Activated T-cell treated with anti-CD3 and anti-CD28 coated beads, Interleukin-2, amount 50 U/mL, for 24 hours (primary cell): Measurements from ENCODE around the gene PRUNE1.

ENCODE experiments used
- DNase-seq: peaks from one replicate; pipeline ENCODE4 v3.0.0-alpha.2; 2020
- H3K27ac Mint-ChIP-seq: 2 replicates; pipeline ENCODE4 v1.8.0; 2020; ENCODE audit warnings: mild to moderate bottlenecking, mixed read lengths
- H3K27me3 Mint-ChIP-seq: 2 replicates; pipeline ENCODE4 v1.8.0; 2020; ENCODE audit warnings: mixed read lengths
- H3K36me3 Mint-ChIP-seq: 2 replicates; pipeline ENCODE4 v1.8.0; 2020; ENCODE audit warnings: low read depth, mixed read lengths
- H3K4me1 Mint-ChIP-seq: 2 replicates; pipeline ENCODE4 v1.8.0; 2020; ENCODE audit warnings: low read depth, mixed read lengths
- H3K4me3 Mint-ChIP-seq: 2 replicates; pipeline ENCODE4 v1.8.0; 2020; ENCODE audit warnings: mild to moderate bottlenecking, moderate library complexity, mixed read lengths
- H3K9me3 Mint-ChIP-seq: 2 replicates; pipeline ENCODE4 v1.8.0; 2020; ENCODE audit warnings: mixed read lengths

PRUNE1 gene

GRCh38 chr1:151008244-151009205, at the start of gene PRUNE1:
Gene PRUNE1 (plus strand): TSS chr1:151008449. CDS start chr1:151008633, 184 bp downstream.
- peak within 1 kb of the TSS; percentile 94 for H3K27ac Mint-ChIP-seq
- H3K4me3 Mint-ChIP-seq = peak within 1 kb of the TSS; percentile 95
- peak; percentile 96 for DNase-seq
- H3K27me3 Mint-ChIP-seq = no peaks in the 10 kb centered on the region
- H3K36me3 Mint-ChIP-seq = peaks cover 25% of the 10 kb centered on the region
- peaks cover 79% of the 10 kb centered on the region for H3K4me1 Mint-ChIP-seq
- no peaks in the 10 kb centered on the region for H3K9me3 Mint-ChIP-seq

GRCh38 chr1:150960646-150961045, 47.6 kb upstream of the PRUNE1 start:
- H3K9me3 Mint-ChIP-seq = no peaks in the 10 kb centered on the region
- peaks cover 14% of the 10 kb centered on the region for H3K4me1 Mint-ChIP-seq
- peaks cover 93% of the 10 kb centered on the region for H3K36me3 Mint-ChIP-seq
- H3K27ac Mint-ChIP-seq = peak overlapping the region; percentile 55
- no peak for DNase-seq
- no peak overlapping the region for H3K4me3 Mint-ChIP-seq
- H3K27me3 Mint-ChIP-seq = no peaks in the 10 kb centered on the region

- Mint-ChIP-seq H3K27me3 (no peaks in the 10 kb centered on the region), H3K4me3 (no peak overlapping the region), H3K27ac (peak overlapping the region; percentile 77), H3K9me3 (no peaks in the 10 kb centered on the region), H3K4me1 (peaks cover 20% of the 10 kb centered on the region), H3K36me3 (peaks cover 95% of the 10 kb centered on the region)
- no peak for DNase-seq
Observed at GRCh38 chr1:150961756-150962155, 46.5 kb upstream of the PRUNE1 start.

- no peak for DNase-seq
- H3K9me3 Mint-ChIP-seq = no peaks in the 10 kb centered on the region
- H3K27me3 Mint-ChIP-seq = no peaks in the 10 kb centered on the region
- H3K4me1 Mint-ChIP-seq = peaks cover 13% of the 10 kb centered on the region
- peak overlapping the region; percentile 76 for H3K27ac Mint-ChIP-seq
- no peak overlapping the region for H3K4me3 Mint-ChIP-seq
- H3K36me3 Mint-ChIP-seq = peaks cover 97% of the 10 kb centered on the region
Observed at GRCh38 chr1:150963321-150964163, 44.7 kb upstream of the PRUNE1 start.

- H3K4me1 Mint-ChIP-seq = peaks cover 14% of the 10 kb centered on the region
- no peaks in the 10 kb centered on the region for H3K9me3 Mint-ChIP-seq
- no peak overlapping the region for H3K4me3 Mint-ChIP-seq
- DNase-seq = no peak
- H3K36me3 Mint-ChIP-seq = peaks cover 98% of the 10 kb centered on the region
- H3K27ac Mint-ChIP-seq = peak overlapping the region; percentile 76
- no peaks in the 10 kb centered on the region for H3K27me3 Mint-ChIP-seq
Observed at GRCh38 chr1:150964164-150964489, 44.1 kb upstream of the PRUNE1 start.

GRCh38 chr1:150965605-150966004, 42.6 kb upstream of the PRUNE1 start:
- H3K36me3 Mint-ChIP-seq = peaks cover 94% of the 10 kb centered on the region
- H3K4me1 Mint-ChIP-seq = peaks cover 22% of the 10 kb centered on the region
- no peaks in the 10 kb centered on the region for H3K9me3 Mint-ChIP-seq
- peak overlapping the region; percentile 61 for H3K27ac Mint-ChIP-seq
- H3K27me3 Mint-ChIP-seq = no peaks in the 10 kb centered on the region
- DNase-seq = no peak
- no peak overlapping the region for H3K4me3 Mint-ChIP-seq

- DNase-seq = no peak
- no peak overlapping the region for H3K4me3 Mint-ChIP-seq
- H3K36me3 Mint-ChIP-seq = peaks cover 94% of the 10 kb centered on the region
- peaks cover 26% of the 10 kb centered on the region for H3K4me1 Mint-ChIP-seq
- peak overlapping the region; percentile 61 for H3K27ac Mint-ChIP-seq
- no peaks in the 10 kb centered on the region for H3K9me3 Mint-ChIP-seq
- no peaks in the 10 kb centered on the region for H3K27me3 Mint-ChIP-seq
Observed at GRCh38 chr1:150966011-150966410, 42.2 kb upstream of the PRUNE1 start.

GRCh38 chr1:150967936-150968335, 40.3 kb upstream of the PRUNE1 start:
- H3K4me3 Mint-ChIP-seq = no peak overlapping the region
- H3K4me1 Mint-ChIP-seq = peaks cover 40% of the 10 kb centered on the region
- peak overlapping the region; percentile 64 for H3K27ac Mint-ChIP-seq
- DNase-seq = no peak
- H3K9me3 Mint-ChIP-seq = no peaks in the 10 kb centered on the region
- no peaks in the 10 kb centered on the region for H3K27me3 Mint-ChIP-seq
- H3K36me3 Mint-ChIP-seq = peaks cover 94% of the 10 kb centered on the region

- peaks cover 94% of the 10 kb centered on the region for H3K36me3 Mint-ChIP-seq
- H3K4me1 Mint-ChIP-seq = peaks cover 44% of the 10 kb centered on the region
- no peak overlapping the region for H3K4me3 Mint-ChIP-seq
Observed at GRCh38 chr1:150968491-150968890, 39.8 kb upstream of the PRUNE1 start.

GRCh38 chr1:150969626-150970025, 38.6 kb upstream of the PRUNE1 start:
- no peaks in the 10 kb centered on the region for H3K27me3 Mint-ChIP-seq
- H3K27ac Mint-ChIP-seq = peak overlapping the region; percentile 95

More at GRCh38 chr1:150968491-150968890, 39.8 kb upstream of the PRUNE1 start:
- no peaks in the 10 kb centered on the region for H3K9me3 Mint-ChIP-seq
- DNase-seq = no peak
- no peaks in the 10 kb centered on the region for H3K27me3 Mint-ChIP-seq
- H3K27ac Mint-ChIP-seq = peak overlapping the region; percentile 95

GRCh38 chr1:150970808-150971582, 37.3 kb upstream of the PRUNE1 start:
- H3K4me1 Mint-ChIP-seq = peaks cover 48% of the 10 kb centered on the region
- no peaks in the 10 kb centered on the region for H3K9me3 Mint-ChIP-seq
- peak overlapping the region; percentile 91 for H3K4me3 Mint-ChIP-seq
- H3K27me3 Mint-ChIP-seq = no peaks in the 10 kb centered on the region
- peak overlapping the region; percentile 95 for H3K27ac Mint-ChIP-seq
- H3K36me3 Mint-ChIP-seq = peaks cover 77% of the 10 kb centered on the region
- DNase-seq = no peak

More at GRCh38 chr1:150969626-150970025, 38.6 kb upstream of the PRUNE1 start:
- Mint-ChIP-seq H3K9me3 (no peaks in the 10 kb centered on the region), H3K4me3 (no peak overlapping the region), H3K36me3 (peaks cover 88% of the 10 kb centered on the region), H3K4me1 (peaks cover 44% of the 10 kb centered on the region)
- DNase-seq = no peak

- Mint-ChIP-seq H3K27me3 (no peaks in the 10 kb centered on the region), H3K27ac (peak overlapping the region; percentile 95), H3K4me1 (peaks cover 51% of the 10 kb centered on the region), H3K4me3 (peak overlapping the region; percentile 91), H3K36me3 (peaks cover 69% of the 10 kb centered on the region), H3K9me3 (no peaks in the 10 kb centered on the region)
- DNase-seq = no peak
Observed at GRCh38 chr1:150971583-150972416, 36.4 kb upstream of the PRUNE1 start.

- no peak for DNase-seq
- H3K4me1 Mint-ChIP-seq = peaks cover 58% of the 10 kb centered on the region
Observed at GRCh38 chr1:150972417-150972940, 35.8 kb upstream of the PRUNE1 start.

More at GRCh38 chr1:150972417-150972940, 35.8 kb upstream of the PRUNE1 start:
- H3K36me3 Mint-ChIP-seq = peaks cover 62% of the 10 kb centered on the region
- H3K9me3 Mint-ChIP-seq = no peaks in the 10 kb centered on the region
- H3K27me3 Mint-ChIP-seq = no peaks in the 10 kb centered on the region
- H3K27ac Mint-ChIP-seq = peak overlapping the region; percentile 95
- H3K4me3 Mint-ChIP-seq = peak overlapping the region; percentile 91
